GM10248 (cell line): ENCODE data around the gene POU2F1.

Experiments
- CTCF ChIA-PET: fragments of 300-600 bp; sonication (Branson Sonifier 250); formaldehyde crosslinking; extraction: SDS; loops from one replicate; lab custom pipeline; 2021; ENCODE audit warnings: antibody characterized with exemption; lab: Yijun Ruan, JAX
- POLR2A ChIA-PET: fragments of 350-650 bp; sonication (Branson Sonifier 250); formaldehyde crosslinking; extraction: SDS; loops from one replicate; lab custom pipeline; 2020; ENCODE audit warnings: antibody characterized with exemption; lab: Yijun Ruan, JAX
- DNase-seq: peaks from one replicate; pipeline ENCODE4 v3.0.0; 2012; ENCODE audit errors: extremely low spot score
- TF ChIP-seq, protein P1 (sequence below): IDR thresholded peaks from 2 replicates; pipeline ENCODE4 v1.5.1; 2012; ENCODE audit warnings: mild to moderate bottlenecking, low read depth; ENCODE audit errors: extremely low read depth, missing control alignments, control extremely low read depth

Gene POU2F1

GRCh38 chr1:167409183-167409582, 188.5 kb downstream of the POU2F1 start:
- ChIA-PET POLR2A (no interaction called here), CTCF (interaction anchor here (1.1 to 1.7 kb wide), 5 partner anchors 8 to 141 kb away, joined by 4 to 9 read pairs (median 4); no protein-coding TSS in a partner anchor)
- DNase-seq: no peak
- TF ChIP-seq, protein P1, sequence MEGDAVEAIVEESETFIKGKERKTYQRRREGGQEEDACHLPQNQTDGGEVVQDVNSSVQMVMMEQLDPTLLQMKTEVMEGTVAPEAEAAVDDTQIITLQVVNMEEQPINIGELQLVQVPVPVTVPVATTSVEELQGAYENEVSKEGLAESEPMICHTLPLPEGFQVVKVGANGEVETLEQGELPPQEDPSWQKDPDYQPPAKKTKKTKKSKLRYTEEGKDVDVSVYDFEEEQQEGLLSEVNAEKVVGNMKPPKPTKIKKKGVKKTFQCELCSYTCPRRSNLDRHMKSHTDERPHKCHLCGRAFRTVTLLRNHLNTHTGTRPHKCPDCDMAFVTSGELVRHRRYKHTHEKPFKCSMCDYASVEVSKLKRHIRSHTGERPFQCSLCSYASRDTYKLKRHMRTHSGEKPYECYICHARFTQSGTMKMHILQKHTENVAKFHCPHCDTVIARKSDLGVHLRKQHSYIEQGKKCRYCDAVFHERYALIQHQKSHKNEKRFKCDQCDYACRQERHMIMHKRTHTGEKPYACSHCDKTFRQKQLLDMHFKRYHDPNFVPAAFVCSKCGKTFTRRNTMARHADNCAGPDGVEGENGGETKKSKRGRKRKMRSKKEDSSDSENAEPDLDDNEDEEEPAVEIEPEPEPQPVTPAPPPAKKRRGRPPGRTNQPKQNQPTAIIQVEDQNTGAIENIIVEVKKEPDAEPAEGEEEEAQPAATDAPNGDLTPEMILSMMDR: no peak

- ChIA-PET CTCF (interaction anchor here (1.1 to 1.7 kb wide), 3 partner anchors 121 to 145 kb away, joined by 3 to 5 read pairs (median 3); no protein-coding TSS in a partner anchor), POLR2A (no interaction called here)
- DNase-seq: no peak
- TF ChIP-seq, protein P1: no peak
Measured at GRCh38 chr1:167412072-167412471, 191.4 kb downstream of the POU2F1 start.

- ChIA-PET CTCF (interaction anchor here (0.8 to 2.1 kb wide), 5 partner anchors 11 to 145 kb away, joined by 3 to 7 read pairs (median 4); no protein-coding TSS in a partner anchor), POLR2A (no interaction called here)
- no peak for DNase-seq
- TF ChIP-seq, protein P1: no peak
Measured at GRCh38 chr1:167412920-167413319, 192.2 kb downstream of the POU2F1 start.

- no peak for DNase-seq
- CTCF ChIA-PET: interaction anchor here (0.8 to 2.1 kb wide), 4 partner anchors 11 to 120 kb away, joined by 3 to 7 read pairs (median 4); no protein-coding TSS in a partner anchor
- TF ChIP-seq, protein P1: no peak
- POLR2A ChIA-PET: no interaction called here
Measured at GRCh38 chr1:167413328-167413727, 192.6 kb downstream of the POU2F1 start.

GRCh38 chr1:167416506-167416905, 195.8 kb downstream of the POU2F1 start:
- TF ChIP-seq, protein P1: no peak
- DNase-seq: no peak
- ChIA-PET CTCF (interaction anchor here (1.1 to 3.3 kb wide), 6 partner anchors 8 to 271 kb away, joined by 3 to 10 read pairs (median 4); no protein-coding TSS in a partner anchor), POLR2A (no interaction called here)

- CTCF ChIA-PET: interaction anchor here (0.7 to 3.3 kb wide), 5 partner anchors 10 to 198 kb away, joined by 3 to 10 read pairs (median 4); partner anchors contain the start of gene POU2F1
- POLR2A ChIA-PET: no interaction called here
Measured at GRCh38 chr1:167418391-167418790, 197.7 kb downstream of the POU2F1 start.

More at GRCh38 chr1:167418391-167418790, 197.7 kb downstream of the POU2F1 start:
- DNase-seq: no peak
- TF ChIP-seq, protein P1: no peak
